ENCODE measurements around the gene ZP1.

- TF ChIP-seq CTCF (IDR thresholded peaks at IDR 0.05; ENCODE audit: low read depth, low read length, poor library complexity, severe bottlenecking) (no peak), EZH2phosphoT487 (IDR thresholded peaks at IDR 0.05; ENCODE audit: borderline replicate concordance, low read length) (no peak)
These were observed 3.5 kb upstream of the ZP1 start for GRCh38 chr11:60863550-60864521.

All from DOHH2 (cell line).